NCI-H128 (cell line): Measurements from ENCODE around the gene XRCC4.
"Not testable (repeated sequence)": the region's sequence is repeated elsewhere in the genome, so short reads cannot be mapped to it uniquely, and the experiment has no call there.

Experiments used
- DNase-seq: peaks from one replicate; lab custom pipeline; 2025; ENCODE audit not compliant: unreplicated experiment; lab: John Stamatoyannopoulos, UW

Gene XRCC4

DNA sequence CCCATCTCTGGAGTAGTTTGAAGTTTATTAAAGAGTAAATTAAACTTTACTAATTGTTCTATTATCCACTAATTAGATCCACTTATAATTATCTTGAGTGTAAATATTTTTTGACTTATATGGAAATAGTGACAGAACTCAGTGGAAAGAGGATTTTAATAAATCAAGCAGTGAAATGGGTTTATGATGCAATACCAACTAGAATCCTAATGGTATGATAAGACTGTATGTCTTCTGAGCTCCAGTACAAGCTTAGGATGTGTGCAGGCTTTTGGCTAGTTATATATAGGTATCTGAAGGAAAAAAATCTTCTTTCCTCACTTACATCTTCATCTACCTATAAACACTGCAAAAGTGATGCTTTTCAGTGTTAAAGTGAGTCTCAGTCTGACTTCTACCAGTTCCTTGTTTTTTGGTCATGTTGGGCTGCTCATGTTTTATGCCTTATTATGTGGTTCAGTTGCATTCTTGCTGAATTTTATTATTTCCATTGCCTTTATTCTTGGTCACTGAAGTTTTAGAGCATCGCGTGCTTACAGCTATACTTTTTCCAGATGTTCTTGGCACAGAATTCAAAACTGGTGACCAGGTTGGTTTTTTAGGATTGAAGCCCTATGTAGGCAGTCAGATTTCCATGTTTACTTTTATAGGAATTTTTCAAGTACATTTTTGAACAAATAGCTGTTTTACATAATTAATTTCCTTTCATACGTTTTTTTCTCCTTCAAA lies 30.5 kb downstream of the XRCC4 start:
- DNase-seq, result no peak

DNA sequence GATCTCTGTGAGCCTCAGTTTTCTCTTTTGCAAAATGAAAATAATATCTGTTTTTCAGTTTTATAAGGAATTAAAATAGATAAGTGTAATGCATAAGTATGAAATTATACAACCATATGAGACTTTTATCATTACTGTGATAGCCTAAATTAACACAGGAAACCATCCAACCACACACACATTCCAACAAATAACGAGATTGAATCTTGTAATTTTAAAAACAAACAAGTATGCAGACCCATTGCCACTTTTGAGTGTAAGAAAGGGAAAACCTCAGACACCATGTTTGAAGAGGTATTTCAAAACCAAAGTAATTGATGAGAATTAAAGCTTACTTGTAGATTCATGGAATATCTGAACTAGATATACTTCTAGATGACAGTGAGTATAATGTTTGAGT lies 32.0 kb downstream of the XRCC4 start:
- DNase-seq, result no peak

DNA sequence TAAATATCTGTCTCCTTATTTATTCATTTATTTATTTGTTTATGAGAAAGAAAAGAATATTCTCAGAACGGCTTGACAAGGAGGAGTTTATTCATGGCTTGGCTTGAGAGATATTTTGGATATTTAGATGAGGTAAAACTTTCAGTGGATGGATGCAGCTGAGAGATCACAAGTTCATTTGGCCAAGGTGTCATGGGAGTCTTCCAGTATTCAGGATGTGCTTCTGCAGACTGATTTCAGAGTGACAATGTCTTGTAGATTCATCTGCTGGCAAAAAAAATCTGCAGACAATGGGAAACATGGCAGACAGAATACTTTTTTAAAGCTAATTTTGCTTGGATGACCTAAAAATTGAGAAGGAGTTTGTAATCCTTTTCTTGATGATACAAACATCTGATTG lies 38.5 kb downstream of the XRCC4 start:
- DNase-seq, result no peak

DNA sequence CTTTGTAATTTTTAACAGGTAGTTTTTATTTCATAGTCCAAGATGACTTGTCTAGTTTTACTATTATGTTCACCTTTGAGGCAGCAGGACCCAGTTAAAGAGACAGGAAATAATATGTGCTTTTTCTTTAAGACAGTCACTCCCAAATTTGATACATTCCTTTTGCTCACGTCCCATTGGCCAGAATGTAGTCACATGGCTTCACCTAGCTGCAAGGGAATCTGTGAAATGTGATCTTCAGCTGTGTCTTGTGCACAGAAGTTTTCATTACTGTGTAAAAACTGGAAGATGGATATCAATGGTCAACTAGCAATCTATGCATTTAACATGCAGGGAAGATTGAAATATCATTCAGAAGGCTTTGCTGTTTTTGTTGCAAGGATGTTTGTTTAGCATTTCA lies 41.1 kb downstream of the XRCC4 start:
- DNase-seq, result no peak

DNA sequence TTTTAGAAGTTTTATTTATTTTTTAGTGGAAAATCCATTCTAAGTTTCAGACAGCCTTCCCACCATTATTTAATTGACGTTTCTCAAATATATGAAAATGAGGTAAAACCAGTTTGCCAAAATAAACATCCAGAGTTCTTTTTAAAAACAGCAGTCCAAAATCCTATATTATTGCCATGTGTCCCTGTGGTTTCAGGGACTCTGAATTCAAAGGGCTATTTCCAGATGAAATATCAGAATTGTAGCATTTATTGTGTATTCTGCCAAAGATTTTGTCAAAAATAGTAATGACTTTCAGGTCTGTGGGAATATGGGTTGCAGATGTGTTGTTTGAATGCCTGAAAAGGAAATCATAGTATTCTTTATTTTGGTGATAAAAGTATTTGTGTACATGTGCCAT lies 41.6 kb downstream of the XRCC4 start:
- no peak for DNase-seq

DNA sequence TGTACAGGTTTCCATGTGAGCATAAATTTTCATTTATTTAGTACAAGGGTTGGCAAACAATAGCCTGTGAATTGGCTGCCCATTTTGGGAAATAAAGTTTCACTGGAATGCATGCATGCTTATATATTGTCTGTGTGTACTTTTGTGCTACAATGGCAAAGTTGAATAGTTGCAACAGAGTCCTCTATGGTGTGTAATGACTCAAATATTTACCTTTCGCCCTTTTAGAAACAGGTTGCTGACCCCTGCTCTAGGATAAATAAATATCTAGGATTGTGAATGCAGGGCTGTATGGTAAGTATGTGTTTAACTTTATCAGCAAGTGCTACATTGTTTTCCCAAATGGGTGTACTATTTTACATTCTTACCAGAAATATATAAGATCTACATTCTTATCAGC lies 47.2 kb downstream of the XRCC4 start:
- DNase-seq, result no peak

DNA sequence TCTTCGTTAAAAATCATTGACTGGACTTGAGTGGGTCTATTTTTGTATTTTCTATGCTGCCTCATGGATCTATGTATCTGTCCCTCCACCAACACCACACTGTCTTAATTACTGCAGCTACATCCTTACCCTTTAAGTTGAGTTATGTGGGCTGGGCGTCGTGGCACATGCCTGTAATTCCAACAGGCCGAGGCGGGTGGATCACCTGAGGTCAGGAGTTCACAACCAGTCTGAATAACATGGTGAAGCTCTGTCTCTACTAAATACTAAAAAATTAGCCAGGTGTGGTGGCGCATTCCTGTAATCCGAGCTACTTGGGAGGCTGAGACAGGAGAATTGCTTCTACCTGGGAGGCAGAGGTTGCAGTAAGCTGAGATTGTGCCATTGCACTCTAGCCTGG lies 48.2 kb downstream of the XRCC4 start:
- no peak for DNase-seq

DNA sequence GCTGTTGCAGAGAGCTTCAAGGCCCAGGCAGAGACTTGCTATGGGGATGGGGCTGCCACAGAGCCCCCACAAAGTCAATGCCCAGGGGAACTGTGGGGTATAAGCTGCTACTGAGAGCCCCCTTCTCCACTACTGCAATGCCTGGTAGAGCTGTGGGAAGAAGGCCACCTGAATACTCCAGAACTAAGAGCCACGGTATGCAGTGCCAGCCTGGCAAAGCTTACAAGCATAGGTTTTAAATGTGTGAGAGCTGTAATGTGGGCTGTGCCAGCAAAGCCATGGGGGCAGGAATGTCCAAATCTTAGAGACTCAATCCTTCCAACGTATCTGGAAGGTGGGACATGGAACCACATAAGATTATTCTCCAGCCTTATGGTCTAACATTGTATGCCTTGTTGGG lies 49.2 kb downstream of the XRCC4 start:
- no peak for DNase-seq

DNA sequence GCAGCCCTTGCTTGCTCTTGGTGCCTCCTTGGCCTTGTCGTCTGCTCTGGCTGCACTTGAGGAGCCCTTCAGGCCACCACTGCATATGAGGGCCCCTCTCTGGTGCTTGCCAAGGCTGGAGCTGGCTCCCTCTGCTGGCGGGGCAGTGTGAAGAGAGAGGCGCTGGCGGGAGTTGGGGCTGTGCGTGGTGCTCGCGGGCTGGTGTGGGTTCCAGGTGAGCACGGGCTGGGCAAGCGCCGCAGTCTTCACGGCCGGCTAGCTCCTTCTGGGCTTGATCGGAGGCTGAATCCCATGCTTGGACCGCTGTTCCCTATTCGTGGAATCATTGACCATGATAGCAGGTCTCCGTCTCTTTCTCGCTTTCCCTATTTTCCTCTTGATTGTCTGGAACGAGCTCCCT lies 56.5 kb downstream of the XRCC4 start:
- no peak for DNase-seq

DNA sequence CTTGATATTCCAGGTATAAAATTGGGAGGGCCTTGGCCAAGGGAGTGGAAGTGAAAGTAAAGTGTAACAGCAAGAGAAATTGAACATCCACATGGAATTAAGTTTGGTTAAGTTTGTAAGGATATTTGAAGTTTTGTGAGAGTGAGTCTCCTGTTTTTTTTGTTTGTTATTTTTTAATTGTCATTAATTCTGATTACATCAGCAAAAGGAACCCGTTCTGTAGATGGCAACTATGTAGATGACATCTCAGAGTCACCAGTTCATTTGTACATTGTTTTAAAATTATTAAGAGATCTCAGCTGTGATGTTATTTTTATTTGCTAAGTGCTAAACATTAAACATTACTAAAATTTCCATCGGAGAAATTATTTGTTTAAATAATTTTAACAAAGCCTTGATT lies 65.2 kb downstream of the XRCC4 start:
- DNase-seq, result no peak

DNA sequence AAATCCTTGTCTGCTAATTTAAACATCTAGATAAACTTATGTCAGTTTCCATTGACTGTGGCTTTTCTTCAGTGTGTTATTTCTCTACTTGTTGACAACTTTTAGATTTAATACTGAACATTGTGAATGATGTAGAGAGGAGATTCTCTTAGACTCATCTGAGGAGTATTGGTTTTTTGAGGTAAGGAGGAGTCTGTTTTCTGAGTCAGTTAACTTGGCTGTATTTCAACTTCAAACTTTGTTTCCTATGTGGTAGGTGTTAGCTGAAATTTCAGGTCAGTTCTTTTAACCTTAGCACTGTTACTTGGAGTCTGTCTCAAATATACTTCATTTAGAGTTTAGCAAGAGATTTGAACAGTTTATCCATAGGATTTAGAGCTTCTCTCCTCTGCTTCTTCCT lies 67.9 kb downstream of the XRCC4 start:
- no peak for DNase-seq

DNA sequence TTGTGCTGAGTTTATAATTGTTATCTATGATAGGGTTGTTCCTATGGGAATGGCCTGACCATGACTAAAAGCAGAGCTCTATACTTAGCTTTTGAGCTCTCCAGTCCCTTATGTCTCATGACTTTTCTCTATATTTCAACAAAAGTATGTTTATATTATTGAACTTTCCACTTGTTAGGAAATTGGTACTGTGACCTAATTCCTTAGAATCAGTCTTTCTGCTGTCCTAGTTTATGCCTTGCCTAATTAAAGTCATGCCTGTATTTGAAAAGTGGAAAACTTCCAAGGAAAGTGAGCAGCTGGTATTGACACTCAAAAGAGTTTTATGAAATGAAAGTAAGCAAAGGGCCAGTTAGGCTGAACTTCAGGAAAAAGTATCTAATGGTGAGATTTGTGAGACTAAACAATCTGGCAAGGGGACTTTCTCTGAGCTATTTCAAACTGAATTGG lies 68.6 kb downstream of the XRCC4 start:
- no peak for DNase-seq

DNA sequence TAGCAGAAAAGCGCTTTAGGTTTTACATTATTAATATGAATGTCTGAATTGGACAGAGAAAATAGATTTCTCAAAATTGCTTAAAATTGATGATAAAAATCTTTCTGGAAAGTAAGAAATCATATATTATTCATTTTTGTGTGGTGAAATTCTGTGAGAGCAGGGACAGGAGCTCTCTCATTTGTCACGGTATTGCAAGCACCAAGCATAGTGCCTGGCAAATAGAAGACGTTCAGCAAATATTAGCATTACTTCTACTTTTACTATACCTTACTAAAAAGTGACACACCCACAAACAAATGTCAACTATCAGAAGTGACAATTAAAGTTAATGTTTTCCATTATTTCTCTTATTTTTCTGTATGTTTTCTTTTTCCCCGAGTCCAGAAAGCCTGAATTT lies 69.1 kb downstream of the XRCC4 start:
- DNase-seq, result no peak

DNA sequence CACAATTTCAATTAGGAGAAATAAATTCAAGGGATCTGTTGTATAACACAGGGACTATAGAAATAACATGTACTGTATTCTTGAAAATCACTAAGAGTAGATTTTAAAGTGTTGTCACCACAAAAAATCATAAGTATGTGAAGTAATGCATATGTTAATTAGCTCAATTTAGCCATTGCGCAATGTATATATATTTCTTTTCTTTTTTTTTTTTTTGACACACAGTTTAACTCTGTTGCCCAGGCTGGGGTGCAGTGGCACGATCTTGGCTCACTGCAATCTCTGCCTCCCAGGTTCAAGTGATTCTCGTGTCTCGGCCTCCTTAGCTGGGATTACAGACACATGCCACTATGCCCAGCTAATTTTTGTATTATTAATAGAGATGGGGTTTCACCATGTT lies 70.2 kb downstream of the XRCC4 start:
- DNase-seq, result no peak

DNA sequence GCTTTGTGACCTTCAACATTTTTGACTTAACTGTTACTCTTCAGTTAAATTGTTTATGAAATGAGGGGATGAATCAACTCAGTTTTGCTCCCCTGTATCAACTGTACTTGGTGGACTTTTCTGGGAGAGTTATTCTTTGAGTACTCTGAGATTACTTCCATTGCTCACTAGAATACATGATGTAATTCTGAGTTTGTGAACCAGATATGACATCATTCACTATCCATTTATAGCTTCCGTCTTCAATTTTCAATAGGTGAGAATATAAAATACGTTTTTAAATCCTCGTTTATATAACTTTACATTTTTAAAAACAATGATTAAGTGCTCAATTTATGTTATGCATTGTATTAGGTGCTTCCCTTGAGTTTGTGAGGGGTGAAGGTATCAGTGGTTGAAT lies 71.0 kb downstream of the XRCC4 start:
- DNase-seq, result no peak

DNA sequence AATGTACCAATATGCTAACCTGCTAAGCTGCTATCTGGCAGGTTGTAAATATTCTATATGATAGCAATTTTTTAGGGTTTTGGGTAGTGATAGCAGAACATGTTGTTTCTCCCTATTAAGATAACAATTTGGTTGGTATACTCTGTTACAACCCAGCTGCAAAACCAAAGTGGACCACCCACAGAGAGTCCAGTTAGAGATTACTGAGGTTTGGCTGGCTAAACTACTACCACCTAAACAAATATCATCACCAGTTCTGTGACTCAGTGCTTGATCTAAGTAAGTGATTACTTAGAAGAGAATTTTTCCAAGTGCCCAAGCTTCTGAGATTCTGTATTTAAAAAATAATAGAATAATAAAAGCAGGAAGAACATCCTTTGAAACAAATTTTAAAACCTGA lies 72.3 kb downstream of the XRCC4 start:
- no peak for DNase-seq

DNA sequence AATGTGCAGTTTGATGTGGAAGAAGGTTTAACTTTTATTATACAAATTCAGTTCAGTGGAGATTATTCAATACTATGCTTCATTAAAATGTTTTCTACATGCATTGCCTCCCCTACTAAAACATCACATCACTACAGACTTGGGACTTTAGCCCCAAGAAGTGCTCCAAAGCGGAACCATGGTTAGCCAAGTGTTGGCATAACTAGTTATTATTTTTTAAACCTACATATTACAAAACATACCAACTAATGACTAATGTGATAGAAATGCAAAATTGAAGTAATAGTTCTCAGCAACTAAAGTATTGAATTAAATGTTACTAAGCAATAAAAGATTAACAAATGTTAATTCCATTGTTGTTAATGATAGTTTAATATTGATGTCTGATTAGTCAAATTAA lies 74.5 kb downstream of the XRCC4 start:
- DNase-seq, result no peak

DNA sequence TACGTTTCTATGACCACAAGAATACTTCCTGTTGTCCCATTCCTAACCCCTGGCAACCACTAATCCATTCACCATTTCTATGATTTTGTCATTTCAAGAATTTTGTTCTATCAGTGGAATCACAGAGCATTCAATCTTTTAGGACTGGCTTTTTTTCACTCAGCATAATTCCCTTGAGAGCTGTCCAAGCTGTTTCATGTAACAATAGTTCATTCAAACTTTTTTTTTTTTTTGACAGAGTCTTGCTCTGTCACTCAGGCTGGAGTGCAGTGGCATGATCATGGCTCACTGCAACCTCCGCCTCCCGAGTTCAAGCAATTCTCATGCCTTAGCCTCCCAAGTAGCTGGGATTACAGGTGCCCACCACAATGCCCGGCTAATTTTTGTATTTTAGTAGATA lies 75.6 kb downstream of the XRCC4 start:
- not testable (repeated sequence) for DNase-seq

DNA sequence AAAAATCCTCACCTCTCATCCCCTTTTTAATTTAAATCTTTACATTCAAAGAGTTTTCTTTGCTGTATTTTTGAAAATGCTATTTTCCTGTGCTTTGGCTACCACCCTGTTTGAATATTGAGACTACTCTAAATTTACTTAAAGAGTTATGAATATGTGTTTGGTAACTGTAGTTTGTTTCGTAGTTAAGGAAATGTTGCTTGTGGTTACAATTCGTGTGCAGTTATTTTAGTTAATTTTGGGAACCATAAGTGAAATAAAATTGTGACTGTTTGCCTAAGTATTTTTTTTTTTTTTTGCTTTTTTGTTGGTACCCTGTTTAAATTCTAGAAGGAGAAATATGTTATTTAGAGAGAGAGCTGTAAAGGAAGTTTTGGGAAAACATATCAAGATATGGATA lies 78.7 kb downstream of the XRCC4 start:
- DNase-seq, result no peak

DNA sequence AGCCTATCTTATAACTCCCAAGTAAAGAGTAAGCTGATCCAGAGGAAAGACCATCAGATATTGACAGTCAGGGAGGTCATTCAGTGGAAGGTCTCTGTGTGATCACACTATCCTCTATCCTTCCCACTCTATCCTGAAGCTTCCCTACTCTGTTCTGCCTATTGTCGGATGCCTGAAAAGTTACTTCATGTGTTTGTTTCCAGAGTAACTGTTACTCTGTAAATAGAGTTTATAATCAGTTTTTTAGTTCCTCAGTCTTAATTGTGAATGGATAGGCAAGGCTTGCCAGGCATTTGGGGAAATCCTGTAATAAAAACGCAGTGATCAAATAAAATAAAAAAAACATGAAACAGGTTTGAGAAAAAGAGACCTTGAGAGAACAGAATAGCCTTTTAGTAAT lies 79.8 kb downstream of the XRCC4 start:
- DNase-seq, result no peak

DNA sequence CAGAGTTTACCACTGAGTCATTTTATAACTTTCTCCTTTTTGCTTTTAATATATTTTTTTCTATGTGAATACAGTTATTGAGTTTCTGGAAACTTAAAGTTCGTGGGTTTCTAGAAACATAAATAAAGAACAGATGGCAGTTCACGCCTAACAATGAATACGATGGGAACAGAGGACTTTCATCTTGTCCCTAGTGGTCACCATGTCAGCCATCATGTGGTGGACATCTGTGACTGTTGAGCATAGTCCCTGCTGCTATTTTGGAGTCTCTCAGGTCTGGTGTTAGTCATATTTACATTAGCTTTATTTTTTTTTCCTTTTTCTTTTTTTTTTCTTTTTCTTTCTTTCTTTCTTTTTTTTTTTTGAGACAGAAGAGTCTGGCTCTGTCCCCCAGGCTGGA lies 85.3 kb downstream of the XRCC4 start:
- no peak for DNase-seq

DNA sequence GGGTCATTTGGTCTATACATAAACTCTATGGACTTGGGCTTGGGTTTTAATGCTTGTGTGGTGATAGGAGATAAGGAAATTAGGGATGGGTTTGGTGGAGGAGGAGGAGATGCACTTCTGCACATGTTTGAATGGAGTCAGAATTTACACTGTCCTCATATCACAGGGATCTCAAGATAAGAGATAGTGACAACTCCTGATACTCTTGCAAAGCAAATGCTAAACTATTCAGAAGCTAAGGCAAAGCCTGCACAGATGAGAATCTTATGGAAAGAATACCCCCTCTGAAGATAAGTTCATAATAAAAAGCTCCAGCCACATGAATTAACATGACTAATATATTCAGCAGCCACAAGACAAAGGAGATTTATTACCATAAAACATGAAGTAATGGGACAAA lies 90.2 kb downstream of the XRCC4 start:
- no peak for DNase-seq

DNA sequence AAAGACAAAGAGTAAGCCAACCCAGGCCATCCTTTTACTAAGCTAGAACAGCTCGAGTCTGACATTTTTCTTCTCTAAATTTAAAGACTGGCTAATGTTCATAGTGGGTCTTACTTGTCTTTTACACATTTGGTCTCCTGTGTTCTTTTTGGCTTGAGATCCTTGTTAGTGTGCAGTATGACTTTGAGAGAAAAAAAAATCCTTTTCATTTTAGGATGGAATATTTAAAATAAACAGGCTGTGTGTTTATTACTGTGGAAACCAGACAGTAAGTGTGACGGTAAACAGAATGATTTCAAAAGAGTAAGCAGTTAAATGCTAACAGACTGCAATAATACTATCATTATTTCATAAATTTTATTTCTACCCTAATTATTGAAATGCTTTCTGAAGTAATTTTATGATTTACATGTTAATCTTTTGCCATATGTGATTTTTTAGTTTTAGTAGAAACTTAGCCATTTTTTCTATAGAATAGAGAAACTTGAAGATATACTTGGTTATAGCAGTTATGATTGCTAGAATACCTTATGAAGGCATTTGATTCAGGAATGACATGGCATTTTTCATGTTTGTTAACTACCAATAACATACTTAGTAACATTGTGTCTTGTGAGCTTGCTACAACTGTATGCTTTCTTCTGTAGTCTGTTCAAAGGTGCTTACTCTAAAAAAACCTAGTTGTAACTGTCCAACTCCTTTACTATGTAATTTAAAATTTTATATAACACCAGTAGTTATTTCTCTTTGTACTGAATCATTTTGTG lies 92.4 kb downstream of the XRCC4 start:
- no peak for DNase-seq
